Neural crest cell (in vitro differentiated cells): ENCODE data around the gene FLYWCH2. TPM values are rescaled to one million over a fixed set of nuclear protein-coding genes. Genes with fewer than 3 reads are reported as not detected.
A peak's percentile ranks its signal among the peaks of the same experiment; 100 is the strongest.
"Not testable (repeated sequence)": the region's sequence is repeated elsewhere in the genome, so short reads cannot be mapped to it uniquely, and the experiment has no call there.

Experiments used
- DNase-seq: peaks from one replicate; pipeline ENCODE4 v3.0.0; 2021; ENCODE audit warnings: low read depth, mixed read lengths, low spot score
- H3K27ac Mint-ChIP-seq: one replicate; pipeline ENCODE4 v1.8.0; 2021; ENCODE audit warnings: mild to moderate bottlenecking, mixed read lengths; ENCODE audit not compliant: unreplicated experiment
- H3K27me3 Mint-ChIP-seq: 2 replicates; pipeline ENCODE4 v1.8.0; 2021; ENCODE audit warnings: low read depth, mild to moderate bottlenecking, mixed read lengths
- H3K36me3 Mint-ChIP-seq: 2 replicates; pipeline ENCODE4 v1.8.0; 2021; ENCODE audit warnings: low read depth, mild to moderate bottlenecking, mixed read lengths
- H3K4me1 Mint-ChIP-seq: 2 replicates; pipeline ENCODE4 v1.8.0; 2021; ENCODE audit warnings: mixed read lengths
- H3K4me3 Mint-ChIP-seq: one replicate; pipeline ENCODE4 v1.8.0; 2021; ENCODE audit warnings: mild to moderate bottlenecking, mixed read lengths
- H3K9me3 Mint-ChIP-seq: 2 replicates; pipeline ENCODE4 v1.8.0; 2021; ENCODE audit warnings: mixed read lengths
- CTCF ChIP-seq: fragments of 200-600 bp; sonication (generic); conservative IDR thresholded peaks from 2 replicates; pipeline ENCODE4 v1.5.0; 2021; ENCODE audit warnings: antibody characterized with exemption, mild to moderate bottlenecking
- total RNA-seq: library from RNA; stranded (reverse); gene quantifications from 2 replicates; pipeline ENCODE4 v1.2.1, GENCODE V29; 2021

FLYWCH2 gene
- total RNA-seq, 1 donor from 2014 or later: 32.3 TPM

GRCh38 chr16:2926650-2926999 lies 43.6 kb downstream of the FLYWCH2 start:
- H3K27me3 Mint-ChIP-seq: no peaks in the 10 kb centered on the region
- no peak overlapping the region for H3K27ac Mint-ChIP-seq
- H3K36me3 Mint-ChIP-seq: peaks cover 6% of the 10 kb centered on the region
- no peaks in the 10 kb centered on the region for H3K9me3 Mint-ChIP-seq
- TF ChIP-seq CTCF: no peak
- H3K4me1 Mint-ChIP-seq: peaks cover 9% of the 10 kb centered on the region
- H3K4me3 Mint-ChIP-seq: no peak overlapping the region
- DNase-seq: no peak

GRCh38 chr16:2927010-2927646 lies 44.1 kb downstream of the FLYWCH2 start:
- Mint-ChIP-seq H3K4me1 (peaks cover 9% of the 10 kb centered on the region), H3K27me3 (no peaks in the 10 kb centered on the region), H3K27ac (no peak overlapping the region), H3K36me3 (peaks cover 5% of the 10 kb centered on the region), H3K4me3 (no peak overlapping the region), H3K9me3 (no peaks in the 10 kb centered on the region)
- TF ChIP-seq CTCF: peak; percentile 98
- DNase-seq: peak; percentile 93

GRCh38 chr16:2928151-2928550 lies 45.1 kb downstream of the FLYWCH2 start:
- not testable (repeated sequence) for H3K27ac Mint-ChIP-seq, DNase-seq

GRCh38 chr16:2928796-2929195 lies 45.8 kb downstream of the FLYWCH2 start:
- H3K27ac Mint-ChIP-seq: no peak overlapping the region
- no peak for DNase-seq

More at GRCh38 chr16:2928151-2928550, 45.1 kb downstream of the FLYWCH2 start:
- H3K4me3 Mint-ChIP-seq, H3K4me1 Mint-ChIP-seq, H3K27me3 Mint-ChIP-seq, H3K36me3 Mint-ChIP-seq, H3K9me3 Mint-ChIP-seq: not testable (repeated sequence)

GRCh38 chr16:2929693-2930092 lies 46.7 kb downstream of the FLYWCH2 start:
- TF ChIP-seq CTCF: no peak

More at GRCh38 chr16:2928796-2929195, 45.8 kb downstream of the FLYWCH2 start:
- Mint-ChIP-seq H3K36me3 (no peaks in the 10 kb centered on the region), H3K4me1 (peaks cover 9% of the 10 kb centered on the region), H3K9me3 (no peaks in the 10 kb centered on the region), H3K27me3 (no peaks in the 10 kb centered on the region), H3K4me3 (no peak overlapping the region)
- TF ChIP-seq CTCF: no peak

GRCh38 chr16:2930236-2930635 lies 47.2 kb downstream of the FLYWCH2 start:
- H3K27ac Mint-ChIP-seq: no peak overlapping the region
- no peaks in the 10 kb centered on the region for H3K9me3 Mint-ChIP-seq
- peaks cover 9% of the 10 kb centered on the region for H3K4me1 Mint-ChIP-seq
- no peaks in the 10 kb centered on the region for H3K27me3 Mint-ChIP-seq
- H3K4me3 Mint-ChIP-seq: no peak overlapping the region
- no peaks in the 10 kb centered on the region for H3K36me3 Mint-ChIP-seq
- DNase-seq: no peak
- TF ChIP-seq CTCF: no peak

More at GRCh38 chr16:2929693-2930092, 46.7 kb downstream of the FLYWCH2 start:
- Mint-ChIP-seq H3K27ac (no peak overlapping the region), H3K4me1 (peaks cover 9% of the 10 kb centered on the region), H3K27me3 (no peaks in the 10 kb centered on the region), H3K9me3 (no peaks in the 10 kb centered on the region), H3K36me3 (no peaks in the 10 kb centered on the region), H3K4me3 (no peak overlapping the region)
- no peak for DNase-seq

GRCh38 chr16:2931231-2931914 lies 48.4 kb downstream of the FLYWCH2 start:
- not testable (repeated sequence) for H3K27ac Mint-ChIP-seq, H3K9me3 Mint-ChIP-seq, H3K27me3 Mint-ChIP-seq, H3K4me1 Mint-ChIP-seq, H3K4me3 Mint-ChIP-seq, DNase-seq, H3K36me3 Mint-ChIP-seq
